ENCODE data around the gene COL6A2. TPM values are rescaled to one million over a fixed set of nuclear protein-coding genes. Genes with fewer than 3 reads are reported as not detected.

Gene COL6A2
- total and polyA plus RNA-seq, 2 of the 4 experiments (the other 2 are of a cell fraction), result 208 to 1,065 TPM

DNA sequence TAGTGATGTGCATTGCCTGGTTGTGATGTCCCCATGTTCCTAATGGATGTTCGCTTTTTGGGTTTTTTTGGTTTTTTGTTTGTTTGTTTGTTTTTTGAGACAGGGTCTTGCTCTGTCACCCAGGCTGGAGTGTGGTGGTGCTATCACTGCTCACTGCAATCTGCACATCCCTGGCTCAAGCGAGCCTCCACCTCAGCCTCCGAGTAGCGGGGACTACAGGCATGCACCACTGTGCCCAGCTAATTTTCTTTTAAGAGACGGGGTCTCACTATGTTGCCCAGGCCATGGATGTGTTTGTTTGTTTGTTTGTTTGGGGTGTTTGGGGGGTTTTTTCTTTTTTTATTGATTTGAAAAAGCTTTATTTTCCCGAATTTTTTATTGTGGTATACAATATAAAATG lies 2.1 kb downstream of the COL6A2 start:
- Histone ChIP-seq H3K56ac (ENCODE audit: extremely low read depth, insufficient read depth, low read length) (0 out of 2 replicates have a peak overlapping the region, but pooled peaks have one; percentile 53), H2AK9ac (replicated peaks; ENCODE audit: low read depth, low read length, poor library complexity) (peak overlapping the region; percentile 87), H4K91ac (ENCODE audit: insufficient read depth, low read depth, low read length) (peak overlapping the region; percentile 31; the same call in 1 of the 2 replicates), H4K20me1 (ENCODE audit: insufficient read depth, low read length) (peaks cover 52% of the 10 kb centered on the region), H4K8ac (ENCODE audit: low read depth in 2 of 2, low read length in 2 of 2) (peak overlapping the region in 1 of 2 experiments; percentile 68; a peak in 2 of 4 replicates), H2BK15ac (ENCODE audit: low read depth, low read length) (no peak overlapping the region), H3K79me1 (ENCODE audit: low read depth in 1 of 2, low read length in 2 of 2) (peaks cover 6 to 42% of the 10 kb centered on the region in 2 experiments; a peak in 3 of 4 replicates), H3K9me1 (ENCODE audit: insufficient read depth, low read length) (peaks cover 19% of the 10 kb centered on the region), H3K27ac (ENCODE audit: insufficient read depth, low read length) (peak overlapping the region; percentile 58), H3K14ac (replicated peaks; ENCODE audit: low read depth, low read length) (peak overlapping the region; percentile 99), H2BK20ac (ENCODE audit: low read depth, low read length) (peak overlapping the region; percentile 33; the same call in 1 of the 2 replicates), H3K4me3 (ENCODE audit: insufficient read depth, low read depth, low read length) (peak overlapping the region; percentile 97), H3K36me3 (ENCODE audit: control insufficient read depth, insufficient read depth, low read length) (peaks cover 15% of the 10 kb centered on the region), H2AK5ac (ENCODE audit: low read depth, low read length) (peak overlapping the region; percentile 95), H2BK5ac (ENCODE audit: low read depth, low read length, poor library complexity, severe bottlenecking) (peak overlapping the region; percentile 64), H3K23ac (ENCODE audit: low read depth, low read length) (peak overlapping the region; percentile 99), H2BK120ac (ENCODE audit: low read depth, low read length) (peak overlapping the region; percentile 68; the same call in 1 of the 2 replicates), H3K4me1 (ENCODE audit: control insufficient read depth, insufficient read depth, low read length) (peaks cover 11% of the 10 kb centered on the region), H3K27me3 (ENCODE audit: control insufficient read depth, insufficient read depth, low read length) (no peaks in the 10 kb centered on the region), H3K9me3 (ENCODE audit: control insufficient read depth, insufficient read depth, low read length) (peaks cover 7% of the 10 kb centered on the region), H3K4ac (ENCODE audit: low read depth, low read length) (peak overlapping the region; percentile 80), H3K9ac (ENCODE audit: low read depth, low read length) (peak overlapping the region; percentile 67), H3K18ac (ENCODE audit: low read depth, low read length) (peak overlapping the region; percentile 39; the same call in 1 of the 2 replicates), H4K5ac (ENCODE audit: low read depth, low read length) (no peak overlapping the region), H2AFZ (replicated peaks; ENCODE audit: low read length, poor library complexity) (no peak overlapping the region), H3K4me2 (ENCODE audit: low read depth, low read length) (peak overlapping the region; percentile 83)
- DNase-seq (no peak), ATAC-seq (ENCODE audit: low read depth) (no peak)
- no TSS peak for BruUV-seq (replicated peaks)
- WGBS, 2 experiments (ENCODE audit: extremely low coverage in 2 of 2, insufficient read length in 1 of 2), result no CpG with 5 or more reads among the region's 6 CpGs
- in situ Hi-C loops (cut with MboI; ENCODE audit: low sequenced_read_pairs), result no loop called here
- POLR2A ChIA-PET (ENCODE audit: unreplicated experiment), result interaction anchor here (0.6 to 1.6 kb wide), 5 partner anchors 10 to 815 kb away, joined by 3 to 6 read pairs (median 4); no protein-coding TSS in a partner anchor
- TF ChIP-seq FOS (IDR thresholded peaks at IDR 0.05; ENCODE audit: low read depth, low read length), result no peak
- no peak for TF ChIP-seq MAZ (IDR thresholded peaks at IDR 0.05; ENCODE audit: borderline replicate concordance, low read depth, low read length)
- TF ChIP-seq SMC3 (IDR thresholded peaks at IDR 0.05; ENCODE audit: low read depth, low read length), result no peak
- no peak for TF ChIP-seq MAFK (IDR thresholded peaks at IDR 0.05; ENCODE audit: low read depth, low read length)
- no peak; the same call in 1 of the 2 replicates for TF ChIP-seq POLR2A (IDR thresholded peaks at IDR 0.05; ENCODE audit: low read depth, low read length)
- no peak for TF ChIP-seq RFX5 (IDR thresholded peaks at IDR 0.05; ENCODE audit: low read depth, low read length)
- TF ChIP-seq NFE2L2 (IDR thresholded peaks at IDR 0.05; ENCODE audit: low read depth, low read length), result no peak
- no peak for TF ChIP-seq MXI1 (IDR thresholded peaks at IDR 0.05; ENCODE audit: borderline replicate concordance, low read depth, low read length)
- TF ChIP-seq CHD1 (IDR thresholded peaks at IDR 0.05; ENCODE audit: low read depth, low read length), result no peak
- TF ChIP-seq, protein P1, sequence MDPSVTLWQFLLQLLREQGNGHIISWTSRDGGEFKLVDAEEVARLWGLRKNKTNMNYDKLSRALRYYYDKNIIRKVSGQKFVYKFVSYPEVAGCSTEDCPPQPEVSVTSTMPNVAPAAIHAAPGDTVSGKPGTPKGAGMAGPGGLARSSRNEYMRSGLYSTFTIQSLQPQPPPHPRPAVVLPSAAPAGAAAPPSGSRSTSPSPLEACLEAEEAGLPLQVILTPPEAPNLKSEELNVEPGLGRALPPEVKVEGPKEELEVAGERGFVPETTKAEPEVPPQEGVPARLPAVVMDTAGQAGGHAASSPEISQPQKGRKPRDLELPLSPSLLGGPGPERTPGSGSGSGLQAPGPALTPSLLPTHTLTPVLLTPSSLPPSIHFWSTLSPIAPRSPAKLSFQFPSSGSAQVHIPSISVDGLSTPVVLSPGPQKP (IDR thresholded peaks at IDR 0.05; ENCODE audit: borderline replicate concordance, low read depth, low read length), result no peak
- TF ChIP-seq, protein P2, sequence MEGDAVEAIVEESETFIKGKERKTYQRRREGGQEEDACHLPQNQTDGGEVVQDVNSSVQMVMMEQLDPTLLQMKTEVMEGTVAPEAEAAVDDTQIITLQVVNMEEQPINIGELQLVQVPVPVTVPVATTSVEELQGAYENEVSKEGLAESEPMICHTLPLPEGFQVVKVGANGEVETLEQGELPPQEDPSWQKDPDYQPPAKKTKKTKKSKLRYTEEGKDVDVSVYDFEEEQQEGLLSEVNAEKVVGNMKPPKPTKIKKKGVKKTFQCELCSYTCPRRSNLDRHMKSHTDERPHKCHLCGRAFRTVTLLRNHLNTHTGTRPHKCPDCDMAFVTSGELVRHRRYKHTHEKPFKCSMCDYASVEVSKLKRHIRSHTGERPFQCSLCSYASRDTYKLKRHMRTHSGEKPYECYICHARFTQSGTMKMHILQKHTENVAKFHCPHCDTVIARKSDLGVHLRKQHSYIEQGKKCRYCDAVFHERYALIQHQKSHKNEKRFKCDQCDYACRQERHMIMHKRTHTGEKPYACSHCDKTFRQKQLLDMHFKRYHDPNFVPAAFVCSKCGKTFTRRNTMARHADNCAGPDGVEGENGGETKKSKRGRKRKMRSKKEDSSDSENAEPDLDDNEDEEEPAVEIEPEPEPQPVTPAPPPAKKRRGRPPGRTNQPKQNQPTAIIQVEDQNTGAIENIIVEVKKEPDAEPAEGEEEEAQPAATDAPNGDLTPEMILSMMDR (conservative IDR thresholded peaks at IDR 0.05; ENCODE audit: low read depth, low read length), result no peak
- TF ChIP-seq BHLHE40 (IDR thresholded peaks at IDR 0.05; ENCODE audit: low read depth, low read length), result no peak
- no peak for TF ChIP-seq CEBPB (IDR thresholded peaks at IDR 0.05; ENCODE audit: low read depth, low read length)
- no peak for TF ChIP-seq RAD21 (IDR thresholded peaks at IDR 0.05; ENCODE audit: low read length)
- TF ChIP-seq, protein P3, sequence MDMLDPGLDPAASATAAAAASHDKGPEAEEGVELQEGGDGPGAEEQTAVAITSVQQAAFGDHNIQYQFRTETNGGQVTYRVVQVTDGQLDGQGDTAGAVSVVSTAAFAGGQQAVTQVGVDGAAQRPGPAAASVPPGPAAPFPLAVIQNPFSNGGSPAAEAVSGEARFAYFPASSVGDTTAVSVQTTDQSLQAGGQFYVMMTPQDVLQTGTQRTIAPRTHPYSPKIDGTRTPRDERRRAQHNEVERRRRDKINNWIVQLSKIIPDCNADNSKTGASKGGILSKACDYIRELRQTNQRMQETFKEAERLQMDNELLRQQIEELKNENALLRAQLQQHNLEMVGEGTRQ (IDR thresholded peaks at IDR 0.05; ENCODE audit: low read depth, low read length), result no peak
- TF ChIP-seq RCOR1 (IDR thresholded peaks at IDR 0.05; ENCODE audit: insufficient replicate concordance, low read length), result no peak
- dilution Hi-C loops (cut with HindIII; ENCODE audit: low sequenced_read_pairs, unreplicated experiment), result no loop called here
- intact Hi-C loops (cut with micrococcal nuclease), result no loop called here
- CTCF ChIA-PET, result interaction anchor here (0.6 kb wide), 1 partner anchor 127 kb away, joined by 3 read pairs; no protein-coding TSS in a partner anchor
